ENCODE data around the gene TSHZ1.

The TSHZ1 gene

DNA sequence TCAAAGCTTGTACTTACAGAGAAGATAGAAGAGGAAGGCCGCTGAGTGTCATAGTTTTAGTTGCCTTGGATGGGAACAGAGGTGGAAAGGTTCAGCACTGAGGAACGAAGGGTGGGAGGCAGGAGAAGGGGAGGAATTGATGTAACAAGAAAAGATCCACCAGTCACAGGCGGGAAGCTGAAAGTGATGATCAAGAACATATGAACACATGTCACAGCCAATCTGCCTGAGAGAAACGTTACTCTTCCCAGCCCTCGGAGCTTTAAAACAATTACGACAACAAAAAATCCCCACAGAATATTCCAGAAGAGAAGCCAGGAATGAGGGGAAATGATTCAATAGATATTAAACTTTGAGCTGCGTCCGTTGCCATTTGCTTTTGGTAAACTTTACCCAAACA lies 87.1 kb downstream of the TSHZ1 start:
- Histone ChIP-seq H3K4me1 (no peaks in the 10 kb centered on the region), H3K4me3 (no peak overlapping the region), H3K27me3 (ENCODE audit: low read depth) (peaks cover 4% of the 10 kb centered on the region; the same call in 1 of the 2 replicates), H3K9me3 (no peaks in the 10 kb centered on the region), H3K36me3 (replicated peaks) (no peaks in the 10 kb centered on the region)
- in situ Hi-C loops (cut with MboI; ENCODE audit: low sequenced_read_pairs): no loop called here
- no peak for DNase-seq (ENCODE audit: low spot score in 2 of 2)

DNA sequence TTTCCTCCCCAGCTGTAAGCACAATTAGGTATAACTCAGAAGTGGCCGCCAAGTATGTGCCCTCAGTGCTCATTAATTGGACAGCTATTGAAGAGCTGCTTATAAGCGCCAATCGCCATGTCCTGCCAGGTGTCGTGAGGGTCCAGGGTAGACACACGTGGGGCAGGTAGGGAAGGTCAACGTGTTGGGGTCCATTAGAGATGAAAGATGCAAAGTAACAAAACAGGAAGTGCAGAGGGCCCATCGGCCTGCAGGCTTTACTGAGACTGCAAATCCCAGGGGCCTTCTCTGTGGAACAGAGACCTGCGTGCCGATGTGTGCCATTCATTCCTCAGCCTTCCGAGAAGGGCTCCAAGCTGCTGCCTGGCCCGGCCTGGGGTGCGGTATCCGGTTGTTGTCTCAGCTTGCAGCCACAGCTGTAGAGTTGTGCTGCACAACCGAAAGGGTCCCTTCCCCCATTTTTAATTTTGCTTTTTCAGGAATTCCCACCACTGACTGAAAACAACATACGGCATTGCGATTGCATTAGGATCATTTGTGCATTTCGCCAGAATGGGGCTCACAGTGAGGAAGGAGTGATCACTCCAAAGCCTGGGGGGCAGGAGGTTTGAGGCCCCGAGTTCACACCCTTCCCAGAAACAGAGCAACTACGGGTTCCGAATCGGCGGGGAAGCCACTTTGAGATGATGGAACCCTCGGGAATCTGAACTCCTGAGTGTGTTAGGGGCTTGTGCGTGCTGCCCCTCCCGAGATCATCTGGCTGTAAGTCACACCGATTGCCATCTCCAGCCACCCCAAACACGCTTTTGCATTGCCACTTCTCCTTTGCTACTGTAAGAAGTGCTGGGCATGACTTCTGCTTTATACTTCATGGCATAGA lies 94.3 kb downstream of the TSHZ1 start:
- in situ Hi-C loops (cut with MboI; ENCODE audit: low sequenced_read_pairs): no loop called here
- no peaks in the 10 kb centered on the region for H3K36me3 ChIP-seq (replicated peaks)
- no peaks in the 10 kb centered on the region for H3K4me1 ChIP-seq
- DNase-seq (ENCODE audit: low spot score in 2 of 2): no peak
- H3K27me3 ChIP-seq (ENCODE audit: low read depth): no peaks in the 10 kb centered on the region
- H3K4me3 ChIP-seq: no peak overlapping the region
- no peaks in the 10 kb centered on the region for H3K9me3 ChIP-seq

DNA sequence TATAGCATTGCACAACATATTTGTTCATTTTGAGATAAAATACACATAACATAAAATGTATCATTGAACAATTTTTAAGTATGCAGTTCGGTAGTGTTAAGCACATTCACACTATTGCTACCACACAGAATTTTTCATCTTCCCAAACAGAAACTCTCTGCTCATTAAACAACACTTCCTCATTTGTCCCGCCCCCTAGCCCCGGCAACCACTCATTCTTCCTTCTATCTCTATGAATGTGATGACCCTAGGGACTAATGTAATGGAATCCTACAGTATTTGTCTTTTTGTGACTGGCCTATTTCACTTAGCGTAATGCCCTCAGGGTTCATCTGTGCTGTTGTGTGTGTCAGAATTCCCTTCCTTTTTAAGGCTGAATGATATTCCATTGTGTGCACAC lies 95.4 kb downstream of the TSHZ1 start:
- Histone ChIP-seq H3K9me3 (no peaks in the 10 kb centered on the region), H3K36me3 (replicated peaks) (no peaks in the 10 kb centered on the region), H3K4me3 (no peak overlapping the region), H3K27me3 (ENCODE audit: low read depth) (no peaks in the 10 kb centered on the region), H3K4me1 (no peaks in the 10 kb centered on the region)
- no peak for DNase-seq (ENCODE audit: low spot score in 2 of 2)
- in situ Hi-C loops (cut with MboI; ENCODE audit: low sequenced_read_pairs): no loop called here

DNA sequence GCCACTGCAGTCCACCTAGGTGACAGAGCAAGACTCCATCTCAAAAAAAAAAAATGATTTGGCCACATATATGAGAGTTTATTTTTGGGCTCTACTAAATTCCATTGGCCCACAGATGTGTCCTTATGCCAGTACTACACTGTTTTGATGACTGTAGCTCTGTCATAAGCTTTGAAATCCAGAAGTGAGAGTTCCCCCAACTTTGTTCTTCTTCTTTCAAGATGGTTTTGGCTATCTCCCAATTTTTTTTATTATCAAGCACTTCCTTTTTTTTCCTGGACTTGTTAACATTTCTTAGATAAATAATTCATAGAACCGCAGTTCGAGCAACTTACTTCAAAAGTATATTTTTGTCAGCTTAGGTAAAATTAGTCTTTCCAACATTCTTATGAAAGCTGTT lies 96.9 kb downstream of the TSHZ1 start:
- in situ Hi-C loops (cut with MboI; ENCODE audit: low sequenced_read_pairs): no loop called here

DNA sequence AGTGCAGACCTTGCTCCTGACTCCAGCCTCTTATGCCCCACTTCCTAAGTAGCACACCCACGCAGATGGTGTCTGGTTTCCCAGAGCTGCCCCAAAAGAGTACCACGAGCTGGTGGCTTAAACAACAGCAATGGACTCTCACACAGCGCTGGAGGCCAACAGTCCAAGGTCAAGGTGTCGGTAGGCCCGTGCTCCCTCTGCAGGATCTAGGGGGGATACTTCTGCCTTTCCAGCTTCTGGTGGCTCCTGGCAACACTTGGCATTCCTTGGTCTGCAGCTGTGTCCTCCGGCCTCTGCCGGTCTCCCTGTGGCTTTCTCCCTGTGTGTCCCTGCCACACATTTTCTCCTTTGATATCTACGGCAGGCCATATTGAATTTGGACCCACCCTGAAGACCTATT lies 99.0 kb downstream of the TSHZ1 start:
- H3K4me3 ChIP-seq: no peak overlapping the region
- no peak for DNase-seq (ENCODE audit: low spot score in 2 of 2)
- no peaks in the 10 kb centered on the region for H3K36me3 ChIP-seq (replicated peaks)
- H3K9me3 ChIP-seq: no peaks in the 10 kb centered on the region
- no peaks in the 10 kb centered on the region for H3K4me1 ChIP-seq
- in situ Hi-C loops (cut with MboI; ENCODE audit: low sequenced_read_pairs): no loop called here
- H3K27me3 ChIP-seq (ENCODE audit: low read depth): no peaks in the 10 kb centered on the region

More for the DNA sequence above, 96.9 kb downstream of the TSHZ1 start:
- no peaks in the 10 kb centered on the region for H3K9me3 ChIP-seq
- no peaks in the 10 kb centered on the region for H3K27me3 ChIP-seq (ENCODE audit: low read depth)
- H3K4me1 ChIP-seq: no peaks in the 10 kb centered on the region
- no peak overlapping the region for H3K4me3 ChIP-seq
- no peaks in the 10 kb centered on the region for H3K36me3 ChIP-seq (replicated peaks)
- no peak for DNase-seq (ENCODE audit: low spot score in 2 of 2)

DNA sequence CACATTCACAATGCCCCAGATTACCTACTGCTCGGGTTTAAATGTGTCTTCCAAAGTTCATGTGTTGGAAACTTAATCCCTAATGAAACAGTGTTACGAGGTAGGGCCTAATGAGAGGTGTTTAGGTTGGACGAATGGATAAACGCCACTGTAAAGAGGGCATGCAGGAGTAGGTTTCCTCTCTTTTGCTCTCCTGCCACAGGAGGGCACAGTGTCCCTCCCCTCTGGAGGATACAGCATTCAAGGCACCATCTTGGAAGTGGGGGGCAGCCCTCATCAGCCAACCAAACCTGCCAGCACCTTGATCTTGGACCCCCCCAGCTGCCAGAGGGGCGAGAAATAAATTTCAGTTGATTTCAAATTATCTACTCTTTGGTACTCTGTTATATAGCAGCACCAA lies 103.5 kb downstream of the TSHZ1 start:
- in situ Hi-C loops (cut with MboI; ENCODE audit: low sequenced_read_pairs): no loop called here
- no peaks in the 10 kb centered on the region for H3K27me3 ChIP-seq (ENCODE audit: low read depth)
- no peaks in the 10 kb centered on the region for H3K36me3 ChIP-seq (replicated peaks)
- H3K4me1 ChIP-seq: no peaks in the 10 kb centered on the region
- DNase-seq (ENCODE audit: low spot score in 2 of 2): no peak
- H3K4me3 ChIP-seq: no peak overlapping the region
- H3K9me3 ChIP-seq: no peaks in the 10 kb centered on the region

DNA sequence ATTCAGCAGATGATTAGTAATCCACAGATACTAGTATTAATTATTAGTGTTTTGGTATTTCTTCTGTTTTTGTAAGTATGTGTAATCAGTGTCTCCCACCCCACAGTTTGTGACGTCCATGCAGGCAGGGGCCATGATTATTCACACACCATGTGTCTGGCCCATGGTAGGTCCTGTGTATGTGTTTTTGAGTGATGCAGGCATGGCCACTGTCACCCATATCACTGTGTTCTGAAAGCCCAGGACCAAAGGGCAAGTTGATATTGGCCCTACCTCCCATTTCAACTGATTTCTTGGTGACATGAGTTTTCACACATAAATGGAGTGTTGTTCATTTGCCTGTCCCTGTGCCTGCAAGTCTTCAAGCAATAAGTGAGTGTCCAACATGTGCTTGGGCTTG lies 104.0 kb downstream of the TSHZ1 start:
- Histone ChIP-seq H3K9me3 (no peaks in the 10 kb centered on the region), H3K4me3 (no peak overlapping the region), H3K4me1 (no peaks in the 10 kb centered on the region), H3K27me3 (ENCODE audit: low read depth) (no peaks in the 10 kb centered on the region), H3K36me3 (replicated peaks) (no peaks in the 10 kb centered on the region)
- DNase-seq (ENCODE audit: low spot score in 2 of 2): no peak
- in situ Hi-C loops (cut with MboI; ENCODE audit: low sequenced_read_pairs): no loop called here

DNA sequence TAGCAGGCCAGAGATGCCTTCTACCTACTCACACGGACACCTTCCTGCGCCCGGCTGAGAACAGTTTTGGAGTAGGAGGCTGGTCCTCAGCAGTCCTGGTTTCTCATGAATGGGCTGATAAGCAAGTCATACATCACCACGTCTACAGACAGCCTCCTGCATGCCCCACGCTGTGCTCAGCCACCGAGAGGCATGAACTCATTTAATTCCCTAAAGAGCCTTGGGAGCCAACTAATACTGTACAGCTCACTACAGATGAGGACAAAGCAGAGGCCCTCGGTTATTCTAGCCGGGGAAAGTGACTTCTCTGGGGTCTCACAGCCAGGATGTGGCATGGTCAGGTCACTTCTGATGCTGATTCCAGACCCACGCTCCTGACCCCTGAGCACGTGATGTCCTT lies 105.6 kb downstream of the TSHZ1 start:
- no peaks in the 10 kb centered on the region for H3K9me3 ChIP-seq
- H3K4me1 ChIP-seq: no peaks in the 10 kb centered on the region
- no peaks in the 10 kb centered on the region for H3K27me3 ChIP-seq (ENCODE audit: low read depth)
- in situ Hi-C loops (cut with MboI; ENCODE audit: low sequenced_read_pairs): no loop called here
- no peak overlapping the region for H3K4me3 ChIP-seq
- no peaks in the 10 kb centered on the region for H3K36me3 ChIP-seq (replicated peaks)
- DNase-seq (ENCODE audit: low spot score in 2 of 2): no peak

DNA sequence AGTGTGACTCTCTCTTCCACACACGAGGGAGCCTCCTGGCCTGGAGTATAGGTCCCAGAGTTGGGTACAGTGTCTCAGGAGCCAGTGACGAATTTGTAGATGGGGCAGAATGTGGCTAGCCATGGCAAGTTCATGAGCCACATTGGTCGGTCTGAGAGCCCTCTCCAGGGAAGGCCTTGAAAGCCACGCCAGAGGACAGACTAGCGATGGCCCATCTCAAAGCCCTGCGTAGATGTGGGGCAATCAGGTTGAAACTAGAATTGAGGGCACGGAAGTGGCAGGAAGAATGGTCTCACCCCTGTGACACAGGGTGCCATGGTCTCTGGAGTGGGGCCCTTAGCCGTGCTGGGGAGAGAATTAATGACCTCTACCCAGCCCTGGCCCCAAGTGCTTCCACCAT lies 106.2 kb downstream of the TSHZ1 start:
- in situ Hi-C loops (cut with MboI; ENCODE audit: low sequenced_read_pairs): no loop called here
- no peak for DNase-seq (ENCODE audit: low spot score in 2 of 2)
- H3K9me3 ChIP-seq: no peaks in the 10 kb centered on the region
- H3K27me3 ChIP-seq (ENCODE audit: low read depth): no peaks in the 10 kb centered on the region
- no peaks in the 10 kb centered on the region for H3K36me3 ChIP-seq (replicated peaks)
- no peaks in the 10 kb centered on the region for H3K4me1 ChIP-seq
- no peak overlapping the region for H3K4me3 ChIP-seq

DNA sequence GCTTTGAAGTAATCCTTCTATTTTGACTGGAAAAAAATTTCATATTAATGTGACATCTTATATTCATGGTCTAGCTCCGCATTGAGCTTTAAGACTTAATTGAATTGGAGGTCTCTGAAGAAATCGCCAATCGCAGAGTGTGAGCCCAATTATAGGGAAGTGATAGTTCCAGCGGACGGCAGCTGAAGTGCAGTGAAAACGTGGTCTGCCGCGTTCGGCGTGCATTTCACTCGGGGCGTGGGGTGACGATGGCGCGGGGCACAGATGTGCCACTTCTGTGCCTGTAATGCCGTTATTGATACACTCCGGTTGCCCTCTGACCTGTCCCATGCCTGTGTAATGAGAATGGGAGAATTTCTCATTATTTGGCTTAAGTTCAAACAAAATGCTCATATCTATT lies 106.7 kb downstream of the TSHZ1 start:
- in situ Hi-C loops (cut with MboI; ENCODE audit: low sequenced_read_pairs): no loop called here
- H3K4me3 ChIP-seq: no peak overlapping the region

DNA sequence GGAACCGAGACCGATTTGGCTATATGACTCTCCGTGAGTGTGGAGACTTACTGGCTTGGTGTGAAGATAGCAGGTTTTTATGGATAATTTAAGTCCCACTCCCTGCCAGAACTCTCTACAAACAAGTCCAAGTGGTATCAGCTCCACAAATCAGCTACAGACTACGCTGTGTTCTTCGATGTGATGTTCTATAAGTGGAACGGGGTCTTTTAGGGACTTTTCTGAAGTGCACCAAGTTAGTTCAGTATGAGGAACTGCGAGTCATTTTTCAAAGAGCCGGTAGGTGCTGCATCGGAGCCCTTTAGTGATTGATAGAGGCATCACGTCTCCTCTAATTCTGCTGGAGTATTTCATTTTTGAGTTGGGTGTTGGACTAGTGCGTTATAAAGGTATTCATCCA lies 107.1 kb downstream of the TSHZ1 start:
- DNase-seq (ENCODE audit: low spot score in 2 of 2): no peak
- Histone ChIP-seq H3K4me3 (no peak overlapping the region), H3K27me3 (ENCODE audit: low read depth) (no peaks in the 10 kb centered on the region), H3K9me3 (no peaks in the 10 kb centered on the region), H3K36me3 (replicated peaks) (no peaks in the 10 kb centered on the region), H3K4me1 (no peaks in the 10 kb centered on the region)
- in situ Hi-C loops (cut with MboI; ENCODE audit: low sequenced_read_pairs): no loop called here

More for the DNA sequence above, 106.7 kb downstream of the TSHZ1 start:
- Histone ChIP-seq H3K36me3 (replicated peaks) (no peaks in the 10 kb centered on the region), H3K4me1 (no peaks in the 10 kb centered on the region), H3K27me3 (ENCODE audit: low read depth) (no peaks in the 10 kb centered on the region), H3K9me3 (no peaks in the 10 kb centered on the region)
- no peak for DNase-seq (ENCODE audit: low spot score in 2 of 2)

DNA sequence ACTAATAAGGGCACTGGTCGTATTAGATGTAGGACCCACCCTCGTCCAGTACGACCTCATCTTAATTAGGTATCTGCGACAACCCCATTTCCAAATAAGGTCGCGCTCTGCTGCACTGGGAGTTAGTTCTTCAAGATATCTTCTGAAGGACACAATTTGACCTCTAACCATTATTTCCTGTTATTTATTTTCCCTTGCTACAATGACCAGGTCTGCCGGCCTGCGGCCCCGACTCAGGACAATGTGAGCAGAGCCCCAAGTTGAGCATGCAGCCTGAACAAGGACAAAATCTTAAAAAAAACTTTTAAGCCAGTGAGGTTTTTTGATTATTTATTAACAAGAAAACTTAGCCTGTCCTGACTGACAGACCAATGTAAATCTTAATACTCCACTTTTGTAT lies 109.3 kb downstream of the TSHZ1 start:
- H3K36me3 ChIP-seq (replicated peaks): no peaks in the 10 kb centered on the region
- in situ Hi-C loops (cut with MboI; ENCODE audit: low sequenced_read_pairs): no loop called here
- no peak for DNase-seq (ENCODE audit: low spot score in 2 of 2)
- no peak overlapping the region for H3K4me3 ChIP-seq
- no peaks in the 10 kb centered on the region for H3K27me3 ChIP-seq (ENCODE audit: low read depth)
- H3K9me3 ChIP-seq: no peaks in the 10 kb centered on the region
- no peaks in the 10 kb centered on the region for H3K4me1 ChIP-seq

DNA sequence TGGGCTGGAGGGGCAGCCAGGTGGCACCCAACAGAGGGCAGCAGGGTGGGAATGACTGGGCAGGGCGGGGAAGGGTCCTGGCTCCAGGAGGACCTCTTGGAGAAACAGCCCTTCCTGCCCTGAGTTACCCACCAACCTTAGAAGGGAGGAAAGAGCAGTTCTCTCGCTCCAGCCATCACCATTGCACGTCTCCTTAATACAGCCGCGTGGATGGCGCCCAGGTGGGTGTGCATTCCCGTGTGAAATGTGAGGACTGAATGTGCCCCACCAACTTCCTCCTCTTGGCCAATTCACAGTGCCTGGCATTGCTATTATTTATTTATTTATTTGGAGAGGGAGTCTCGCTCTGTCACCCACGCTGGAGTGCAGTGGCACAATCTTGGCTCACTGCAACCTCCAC lies 109.9 kb downstream of the TSHZ1 start:
- in situ Hi-C loops (cut with MboI; ENCODE audit: low sequenced_read_pairs): no loop called here
- no peak for DNase-seq (ENCODE audit: low spot score in 2 of 2)
- Histone ChIP-seq H3K27me3 (ENCODE audit: low read depth) (no peaks in the 10 kb centered on the region), H3K9me3 (no peaks in the 10 kb centered on the region), H3K4me3 (no peak overlapping the region), H3K4me1 (no peaks in the 10 kb centered on the region), H3K36me3 (replicated peaks) (no peaks in the 10 kb centered on the region)

DNA sequence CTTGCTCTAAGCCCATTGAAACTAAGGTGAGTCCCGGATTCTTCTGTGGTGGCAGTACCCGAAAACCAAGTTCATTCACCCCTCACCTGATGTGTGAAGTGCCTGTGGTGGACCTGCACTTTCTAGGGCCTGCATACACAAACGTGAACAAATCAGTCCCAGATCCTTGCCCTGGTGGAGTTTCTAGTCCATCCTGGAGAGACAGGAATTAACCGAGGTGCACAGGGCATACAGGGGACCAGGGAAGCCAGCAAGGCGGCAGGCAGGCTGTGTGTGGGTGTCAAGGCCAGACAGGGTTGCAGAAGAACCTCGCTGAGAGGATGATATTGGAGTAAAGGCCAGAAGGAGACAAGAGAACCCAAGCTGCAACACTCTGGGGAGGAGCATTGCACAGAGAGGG lies 110.8 kb downstream of the TSHZ1 start:
- no peak overlapping the region for H3K4me3 ChIP-seq
- H3K36me3 ChIP-seq (replicated peaks): no peaks in the 10 kb centered on the region
- in situ Hi-C loops (cut with MboI; ENCODE audit: low sequenced_read_pairs): no loop called here
- no peaks in the 10 kb centered on the region for H3K9me3 ChIP-seq
- no peaks in the 10 kb centered on the region for H3K27me3 ChIP-seq (ENCODE audit: low read depth)
- DNase-seq (ENCODE audit: low spot score in 2 of 2): no peak
- no peaks in the 10 kb centered on the region for H3K4me1 ChIP-seq

DNA sequence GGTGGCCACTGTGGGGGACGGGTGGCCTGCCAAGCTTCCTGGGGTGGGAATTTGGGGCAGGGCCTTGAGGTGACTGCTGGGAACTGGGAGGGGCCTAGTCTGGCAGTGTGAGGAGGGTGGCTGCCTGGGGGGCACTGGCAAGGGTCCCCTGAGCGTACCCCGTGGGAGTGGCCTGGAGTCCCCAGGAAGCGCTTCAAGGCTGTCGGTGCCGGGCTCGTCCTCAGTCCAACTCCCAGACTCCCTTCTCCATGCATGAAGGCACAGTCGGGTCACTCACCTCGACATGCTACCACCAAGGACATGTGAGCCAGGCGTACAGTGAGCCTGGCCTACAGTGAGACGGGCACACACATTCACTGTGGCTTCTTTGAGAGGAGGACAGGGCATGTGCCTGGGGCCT lies 111.6 kb downstream of the TSHZ1 start:
- no peak overlapping the region for H3K4me3 ChIP-seq
- no peak for DNase-seq (ENCODE audit: low spot score in 2 of 2)
- no peaks in the 10 kb centered on the region for H3K9me3 ChIP-seq
- no peaks in the 10 kb centered on the region for H3K4me1 ChIP-seq
- no peaks in the 10 kb centered on the region for H3K36me3 ChIP-seq (replicated peaks)
- H3K27me3 ChIP-seq (ENCODE audit: low read depth): no peaks in the 10 kb centered on the region
- in situ Hi-C loops (cut with MboI; ENCODE audit: low sequenced_read_pairs): no loop called here

Data from HAP-1 (cell line).